Loucy (cell line): ENCODE measurements around the gene ABCF2.

Experiments used
- CTCF ChIP-seq: fragments of 200-600 bp; sonication (generic); conservative IDR thresholded peaks from 2 replicates; pipeline ENCODE4 v1.5.1; 2014; ENCODE audit warnings: mild to moderate bottlenecking, antibody characterized with exemption, low read length
- EZH2phosphoT487 ChIP-seq: fragments of 200-600 bp; IDR thresholded peaks from 2 replicates; pipeline ENCODE4 v1.6.1; 2018; ENCODE audit warnings: antibody characterized with exemption, mild to moderate bottlenecking, moderate library complexity, borderline replicate concordance

- TF ChIP-seq CTCF (no peak), EZH2phosphoT487 (no peak)
Observed at GRCh38 chr7:151201751-151202150, 25.3 kb downstream of the ABCF2 start.
